ENCODE results near the gene SPSB1. TPM values are rescaled to one million over a fixed set of nuclear protein-coding genes. Genes with fewer than 3 reads are reported as not detected.

Gene SPSB1
- total and polyA plus RNA-seq, 2 of the 4 experiments (the other 2 are of a cell fraction), result 16.7 to 19.8 TPM

GRCh38 chr1:9399510-9400424 is 107.1 kb downstream of the SPSB1 start:
- no TSS peak for BruUV-seq (replicated peaks)
- H3K9me3 ChIP-seq (ENCODE audit: control insufficient read depth, insufficient read depth, low read length), result peaks cover 8% of the 10 kb centered on the region
- H4K91ac ChIP-seq (ENCODE audit: insufficient read depth, low read depth, low read length), result peak overlapping the region; percentile 19; the same call in 1 of the 2 replicates
- no peak overlapping the region for H3K18ac ChIP-seq (ENCODE audit: low read depth, low read length)
- peak overlapping the region; percentile 51 for H2AFZ ChIP-seq (replicated peaks; ENCODE audit: low read length, poor library complexity)
- 55% methylated on average over 9 of the region's 21 CpGs; no CpG with 5 or more reads in 1 of the 2 experiments for WGBS, 2 experiments (ENCODE audit: extremely low coverage in 2 of 2, insufficient read length in 1 of 2)
- no peak overlapping the region for H3K27ac ChIP-seq (ENCODE audit: insufficient read depth, low read length)
- H2AK9ac ChIP-seq (replicated peaks; ENCODE audit: low read depth, low read length, poor library complexity), result peak overlapping the region; percentile 4
- 0 out of 4 replicates have a peak overlapping the region, but pooled peaks of 1 of the 2 experiments have one; percentile 17 for H4K8ac ChIP-seq (ENCODE audit: low read depth in 2 of 2, low read length in 2 of 2)
- no peak overlapping the region for H3K14ac ChIP-seq (replicated peaks; ENCODE audit: low read depth, low read length)
- ATAC-seq (ENCODE audit: low read depth) (peak; percentile 33), DNase-seq (peak; percentile 48)
- H3K36me3 ChIP-seq (ENCODE audit: control insufficient read depth, insufficient read depth, low read length), result no peaks in the 10 kb centered on the region
- TF ChIP-seq FOS (IDR thresholded peaks at IDR 0.05; ENCODE audit: low read depth, low read length) (no peak), CHD1 (IDR thresholded peaks at IDR 0.05; ENCODE audit: low read depth, low read length) (no peak)
- CTCF ChIA-PET, result interaction anchor here (0.6 to 1.0 kb wide), 4 partner anchors 10 to 91 kb away, joined by 3 read pairs; no protein-coding TSS in a partner anchor
- H2AK5ac ChIP-seq (ENCODE audit: low read depth, low read length), result peak overlapping the region; percentile 17; the same call in 1 of the 2 replicates
- no peak overlapping the region for H2BK5ac ChIP-seq (ENCODE audit: low read depth, low read length, poor library complexity, severe bottlenecking)
- no peak overlapping the region for H4K5ac ChIP-seq (ENCODE audit: low read depth, low read length)
- no peak overlapping the region for H3K56ac ChIP-seq (ENCODE audit: extremely low read depth, insufficient read depth, low read length)
- in situ Hi-C loops (cut with MboI; ENCODE audit: low sequenced_read_pairs) (no loop called here), intact Hi-C loops (cut with micrococcal nuclease) (no loop called here), dilution Hi-C loops (cut with HindIII; ENCODE audit: low sequenced_read_pairs, unreplicated experiment) (no loop called here)
- peaks cover 6% of the 10 kb centered on the region for H4K20me1 ChIP-seq (ENCODE audit: insufficient read depth, low read length)
- H3K9ac ChIP-seq (ENCODE audit: low read depth, low read length), result no peak overlapping the region
- peak overlapping the region; percentile 63 for H2BK20ac ChIP-seq (ENCODE audit: low read depth, low read length)
- H2BK120ac ChIP-seq (ENCODE audit: low read depth, low read length), result peak overlapping the region; percentile 37; the same call in 1 of the 2 replicates
- POLR2A ChIA-PET (ENCODE audit: unreplicated experiment), result no interaction called here
- H3K4ac ChIP-seq (ENCODE audit: low read depth, low read length), result no peak overlapping the region
- H3K4me2 ChIP-seq (ENCODE audit: low read depth, low read length), result no peak overlapping the region
- no peak overlapping the region for H2BK15ac ChIP-seq (ENCODE audit: low read depth, low read length)
- no peaks in the 10 kb centered on the region for H3K79me1 ChIP-seq (ENCODE audit: low read depth in 1 of 2, low read length in 2 of 2)
- H3K27me3 ChIP-seq (ENCODE audit: control insufficient read depth, insufficient read depth, low read length), result no peaks in the 10 kb centered on the region
- peaks cover 33% of the 10 kb centered on the region for H3K4me1 ChIP-seq (ENCODE audit: control insufficient read depth, insufficient read depth, low read length)
- 0 out of 2 replicates have a peak overlapping the region, but pooled peaks have one; percentile 31 for H3K23ac ChIP-seq (ENCODE audit: low read depth, low read length)
- no peak overlapping the region for H3K4me3 ChIP-seq (ENCODE audit: insufficient read depth, low read depth, low read length)
- peaks cover 3% of the 10 kb centered on the region for H3K9me1 ChIP-seq (ENCODE audit: insufficient read depth, low read length)

Data from IMR-90 (cell line).